Glutamatergic neuron (in vitro differentiated cells): ENCODE results near the gene CTNND2. TPM values are rescaled to one million over a fixed set of nuclear protein-coding genes. Genes with fewer than 3 reads are reported as not detected.

Experiments used
- DNase-seq: peaks from one replicate; pipeline ENCODE4 v3.0.0; 2022
- H3K27ac Mint-ChIP-seq: one replicate; pipeline ENCODE4 v1.8.0; 2020; ENCODE audit warnings: mild to moderate bottlenecking, mixed read lengths, inconsistent platforms; ENCODE audit not compliant: unreplicated experiment
- H3K27me3 Mint-ChIP-seq: one replicate; pipeline ENCODE4 v1.8.0; 2020; ENCODE audit warnings: mild to moderate bottlenecking, moderate library complexity, mixed read lengths, inconsistent platforms; ENCODE audit not compliant: unreplicated experiment
- H3K36me3 Mint-ChIP-seq: one replicate; pipeline ENCODE4 v1.8.0; 2020; ENCODE audit warnings: mild to moderate bottlenecking, mixed read lengths, inconsistent platforms; ENCODE audit not compliant: unreplicated experiment
- H3K4me1 Mint-ChIP-seq: one replicate; pipeline ENCODE4 v1.8.0; 2020; ENCODE audit warnings: mild to moderate bottlenecking, low read depth, mixed read lengths, inconsistent platforms; ENCODE audit not compliant: unreplicated experiment
- H3K4me3 Mint-ChIP-seq: one replicate; pipeline ENCODE4 v1.8.0; 2020; ENCODE audit warnings: mild to moderate bottlenecking, mixed read lengths, inconsistent platforms; ENCODE audit not compliant: unreplicated experiment
- H3K9me3 Mint-ChIP-seq: one replicate; pipeline ENCODE4 v1.8.0; 2020; ENCODE audit warnings: mild to moderate bottlenecking, moderate library complexity, mixed read lengths, inconsistent platforms; ENCODE audit not compliant: unreplicated experiment
- CTCF ChIP-seq: fragments of 200-600 bp; sonication (generic); IDR thresholded peaks from one replicate; pipeline ENCODE4 v1.5.0; 2021; ENCODE audit not compliant: partially characterized antibody, unreplicated experiment
- total RNA-seq: library from RNA; stranded (reverse); fragmentation: NEBNext Ultra II Directional; extraction: Animal tissue kit (Norgen Biotek cat#: 25700); gene quantifications from one replicate; pipeline ENCODE4 v1.2.1, GENCODE V29; 2021; ENCODE audit not compliant: unreplicated experiment

The CTNND2 gene
- total RNA-seq, 1 donor from 2014 or later: 134 TPM

GRCh38 chr5:11504886-11505193 is 399.4 kb downstream of the CTNND2 start:
- peak; percentile 35 for DNase-seq
- peaks cover 19% of the 10 kb centered on the region for H3K4me1 Mint-ChIP-seq
- peaks cover 6% of the 10 kb centered on the region for H3K9me3 Mint-ChIP-seq
- H3K27me3 Mint-ChIP-seq: no peaks in the 10 kb centered on the region
- H3K36me3 Mint-ChIP-seq: no peaks in the 10 kb centered on the region
- no peak overlapping the region for H3K4me3 Mint-ChIP-seq
- no peak for TF ChIP-seq CTCF
- peak overlapping the region; percentile 71 for H3K27ac Mint-ChIP-seq

GRCh38 chr5:11504065-11504885 is 400.0 kb downstream of the CTNND2 start:
- H3K27ac Mint-ChIP-seq: peak overlapping the region; percentile 71
- no peaks in the 10 kb centered on the region for H3K36me3 Mint-ChIP-seq
- peaks cover 5% of the 10 kb centered on the region for H3K9me3 Mint-ChIP-seq
- peaks cover 19% of the 10 kb centered on the region for H3K4me1 Mint-ChIP-seq
- no peak overlapping the region for H3K4me3 Mint-ChIP-seq
- no peak for DNase-seq
- no peak for TF ChIP-seq CTCF
- H3K27me3 Mint-ChIP-seq: no peaks in the 10 kb centered on the region

GRCh38 chr5:11502783-11503182 is 401.5 kb downstream of the CTNND2 start:
- Mint-ChIP-seq H3K9me3 (peaks cover 5% of the 10 kb centered on the region), H3K27me3 (no peaks in the 10 kb centered on the region), H3K27ac (no peak overlapping the region), H3K4me1 (peaks cover 19% of the 10 kb centered on the region), H3K4me3 (no peak overlapping the region), H3K36me3 (no peaks in the 10 kb centered on the region)
- TF ChIP-seq CTCF: no peak
- no peak for DNase-seq

- no peaks in the 10 kb centered on the region for H3K4me1 Mint-ChIP-seq
- no peaks in the 10 kb centered on the region for H3K9me3 Mint-ChIP-seq
- TF ChIP-seq CTCF: no peak
- no peak overlapping the region for H3K27ac Mint-ChIP-seq
- H3K27me3 Mint-ChIP-seq: no peaks in the 10 kb centered on the region
- no peak overlapping the region for H3K4me3 Mint-ChIP-seq
- DNase-seq: no peak
- H3K36me3 Mint-ChIP-seq: no peaks in the 10 kb centered on the region
These were observed 406.6 kb downstream of the CTNND2 start for GRCh38 chr5:11497651-11498050.

GRCh38 chr5:11496137-11496719 is 408.0 kb downstream of the CTNND2 start:
- Mint-ChIP-seq H3K36me3 (no peaks in the 10 kb centered on the region), H3K27ac (no peak overlapping the region), H3K4me3 (no peak overlapping the region), H3K9me3 (no peaks in the 10 kb centered on the region), H3K4me1 (peaks cover 2% of the 10 kb centered on the region), H3K27me3 (peaks cover 1% of the 10 kb centered on the region)
- no peak for DNase-seq
- no peak for TF ChIP-seq CTCF
